Right ventricle myocardium superior (tissue), 1 donor: ENCODE measurements around the gene NAB1. TPM values are rescaled to one million over a fixed set of nuclear protein-coding genes. Genes with fewer than 3 reads are reported as not detected.
"Not testable (repeated sequence)": the region's sequence is repeated elsewhere in the genome, so short reads cannot be mapped to it uniquely, and the experiment has no call there.

Experiments used
- ATAC-seq: fragments of 200-7000 bp; cut with Tn5 transposase; one replicate; pipeline ENCODE4 v1.9.1; 2020; ENCODE audit warnings: mild to moderate bottlenecking; ENCODE audit not compliant: poor library complexity
- DNase-seq: peaks from one replicate; pipeline ENCODE4 v3.0.0-alpha.2; 2020
- intact Hi-C: fragments of 100-400 bp; cut with DNase I; formaldehyde crosslinking; loops from one replicate; pipeline ENCODE4 v1.11.2; 2022
- long read RNA-seq: library from polyadenylated mRNA; unstranded; transcript quantifications from one replicate; pipeline ENCODE4 v2.0.0, GENCODE V29; 2021
- total RNA-seq: library from RNA; stranded (reverse); fragmentation: NEBNext Ultra II Directional; extraction: Animal tissue kit (Norgen Biotek cat#: 25700); gene quantifications from one replicate; pipeline ENCODE4 v1.2.1, GENCODE V29; 2021
- donor health status: DM: no; HTN: yes; CAD: no; lungs with severe emphysema.

Gene NAB1, protein sequence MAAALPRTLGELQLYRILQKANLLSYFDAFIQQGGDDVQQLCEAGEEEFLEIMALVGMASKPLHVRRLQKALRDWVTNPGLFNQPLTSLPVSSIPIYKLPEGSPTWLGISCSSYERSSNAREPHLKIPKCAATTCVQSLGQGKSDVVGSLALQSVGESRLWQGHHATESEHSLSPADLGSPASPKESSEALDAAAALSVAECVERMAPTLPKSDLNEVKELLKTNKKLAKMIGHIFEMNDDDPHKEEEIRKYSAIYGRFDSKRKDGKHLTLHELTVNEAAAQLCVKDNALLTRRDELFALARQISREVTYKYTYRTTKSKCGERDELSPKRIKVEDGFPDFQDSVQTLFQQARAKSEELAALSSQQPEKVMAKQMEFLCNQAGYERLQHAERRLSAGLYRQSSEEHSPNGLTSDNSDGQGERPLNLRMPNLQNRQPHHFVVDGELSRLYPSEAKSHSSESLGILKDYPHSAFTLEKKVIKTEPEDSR
- 26.9 TPM for total RNA-seq
- long read RNA-seq, transcript NAB1-202 (8 exons, 2,360 nt) = major isoform, 8 of 14 reads
- long read RNA-seq, partial matches to known transcripts = 1 of 14 reads
- long read RNA-seq, other reads (novel, unspliced or antisense) = 4 of 14 reads

DNA sequence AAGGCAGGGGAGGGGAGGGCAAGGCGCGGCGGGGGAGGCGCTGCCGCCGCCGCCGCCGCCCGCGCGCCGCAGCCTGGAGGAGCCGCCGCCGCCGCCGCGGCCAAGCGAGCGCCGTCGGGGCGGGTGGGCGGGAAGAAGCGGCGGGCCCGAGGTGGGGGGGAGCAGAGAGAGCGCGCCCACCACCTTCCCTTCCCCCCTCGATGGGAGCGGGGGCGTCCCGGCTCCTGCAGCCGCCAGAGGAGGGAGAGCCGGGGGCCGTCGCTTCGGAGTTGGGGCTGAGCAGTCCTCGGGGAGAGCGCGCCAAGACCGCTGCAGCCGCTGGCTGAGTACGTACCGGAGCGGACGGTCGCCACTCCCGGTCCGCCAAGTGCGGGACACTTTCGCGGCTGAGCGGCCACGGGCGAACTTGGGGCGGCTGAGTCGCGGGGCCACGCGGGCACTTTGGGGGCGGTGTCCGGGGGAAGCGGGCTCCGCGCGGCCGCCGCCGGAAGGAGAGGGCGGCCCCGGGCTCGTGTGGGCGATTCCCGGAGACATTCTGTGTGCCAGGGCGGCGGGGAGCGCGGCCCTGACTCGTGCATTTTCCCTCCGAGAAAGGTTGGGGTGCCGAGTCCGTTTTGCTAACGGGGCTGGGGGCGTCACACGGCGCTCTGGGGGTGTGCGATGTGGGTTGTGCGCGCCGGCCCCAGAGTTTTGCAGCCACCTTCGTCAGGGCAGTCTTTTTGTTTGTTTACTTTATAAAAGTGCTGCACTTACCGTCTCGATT is at the start of gene NAB1:
TSS of gene NAB1 (plus strand) at position 49 of the 763 bp plus-strand sequence. CDS start 10,094 bp downstream, outside the sequence.
- intact Hi-C loops = no loop called here
- peak; percentile 77 for DNase-seq
- peak; percentile 51 for ATAC-seq

DNA sequence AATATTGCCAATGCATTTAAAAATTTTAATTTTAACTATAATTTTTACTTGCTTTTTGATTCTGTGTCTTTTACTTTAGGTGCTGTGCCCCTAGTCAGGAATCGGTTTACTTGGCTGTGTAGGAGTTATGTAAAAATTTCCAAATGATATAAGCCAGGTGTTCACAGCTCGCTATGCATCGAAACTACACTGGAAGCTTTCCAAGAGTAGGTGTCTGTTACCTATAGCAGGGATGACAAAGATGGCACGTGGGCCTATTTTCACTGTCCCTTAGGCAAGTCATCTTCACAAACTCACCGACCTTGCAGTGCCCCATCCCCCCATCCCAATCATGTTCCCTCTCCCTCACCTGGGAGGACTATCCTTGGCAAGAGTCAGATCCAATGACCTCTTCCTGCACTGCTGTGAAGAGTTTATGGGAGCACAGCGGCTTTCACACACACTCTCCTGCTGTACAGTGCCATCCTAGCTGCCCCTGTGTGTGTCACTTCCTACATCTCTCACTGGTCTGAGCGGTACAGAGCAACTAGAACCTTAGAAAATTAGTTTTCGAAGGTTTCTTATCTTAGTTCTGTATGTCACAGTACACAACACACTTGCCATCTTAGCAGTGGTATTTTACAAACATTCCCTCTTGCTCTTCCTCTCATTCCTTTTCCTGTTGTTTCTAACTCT is 49.2 kb upstream of the NAB1 start:
- DNase-seq = no peak
- intact Hi-C loops = no loop called here
- ATAC-seq = no peak

DNA sequence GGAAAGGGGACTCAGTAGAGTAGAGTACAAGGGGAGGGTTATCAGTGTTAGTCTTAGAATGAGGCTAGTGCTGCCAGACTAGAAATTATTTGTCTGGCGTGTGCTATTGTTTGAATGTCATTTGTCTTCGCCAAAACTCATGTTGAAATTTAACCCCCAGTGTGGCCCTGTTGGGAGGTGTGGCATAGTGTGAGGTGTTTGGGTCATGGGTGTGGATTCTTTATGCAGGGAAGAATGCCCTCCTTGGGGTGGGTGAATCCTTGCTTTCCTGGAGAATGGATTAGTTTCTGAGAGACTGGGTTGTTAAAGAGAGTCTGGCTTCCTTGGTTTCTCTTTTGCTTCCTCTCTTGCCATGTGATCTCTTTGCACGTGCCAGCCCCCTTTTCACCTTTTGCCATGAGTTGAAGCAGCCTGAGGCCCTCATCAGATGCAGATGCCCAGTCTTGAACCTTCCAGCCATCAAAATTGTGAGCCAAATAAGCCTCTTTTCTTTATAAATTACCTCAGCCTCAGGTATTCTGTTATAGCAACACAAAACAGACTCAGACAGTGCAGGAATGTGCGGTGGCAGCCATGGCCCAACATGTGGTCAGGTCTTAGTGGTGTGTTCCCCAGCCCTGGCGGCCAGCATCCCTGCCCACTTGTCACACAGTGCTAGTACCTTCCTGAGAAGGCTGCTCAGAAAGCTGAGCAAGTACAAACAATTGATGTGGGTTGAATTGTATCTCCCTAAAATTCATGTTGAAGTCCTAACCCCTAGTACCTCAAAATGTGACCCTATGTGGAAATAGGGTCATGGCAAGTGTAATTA is 48.4 kb upstream of the NAB1 start:
- ATAC-seq = no peak
- no peak for DNase-seq
- intact Hi-C loops = no loop called here

DNA sequence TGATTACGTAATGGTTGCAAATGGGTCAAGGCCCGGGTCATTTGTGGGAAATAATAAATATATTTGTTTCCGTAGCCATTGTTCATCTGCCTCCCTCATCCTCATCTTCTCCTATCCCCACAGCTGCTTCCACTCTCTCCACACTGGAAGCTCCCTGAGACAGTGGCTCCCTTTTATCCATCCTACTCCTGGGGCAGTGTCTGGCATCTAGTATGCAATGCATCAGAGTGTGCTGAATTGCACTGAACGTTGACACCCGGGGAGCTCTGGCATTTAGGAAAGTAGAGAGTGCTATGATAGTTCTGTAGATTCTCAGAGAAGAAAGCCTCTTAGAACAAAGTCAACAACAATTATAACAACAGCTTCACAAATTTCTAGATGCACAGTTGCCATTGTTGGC is 45.5 kb upstream of the NAB1 start:
- ATAC-seq = no peak
- intact Hi-C loops = no loop called here
- DNase-seq = no peak

DNA sequence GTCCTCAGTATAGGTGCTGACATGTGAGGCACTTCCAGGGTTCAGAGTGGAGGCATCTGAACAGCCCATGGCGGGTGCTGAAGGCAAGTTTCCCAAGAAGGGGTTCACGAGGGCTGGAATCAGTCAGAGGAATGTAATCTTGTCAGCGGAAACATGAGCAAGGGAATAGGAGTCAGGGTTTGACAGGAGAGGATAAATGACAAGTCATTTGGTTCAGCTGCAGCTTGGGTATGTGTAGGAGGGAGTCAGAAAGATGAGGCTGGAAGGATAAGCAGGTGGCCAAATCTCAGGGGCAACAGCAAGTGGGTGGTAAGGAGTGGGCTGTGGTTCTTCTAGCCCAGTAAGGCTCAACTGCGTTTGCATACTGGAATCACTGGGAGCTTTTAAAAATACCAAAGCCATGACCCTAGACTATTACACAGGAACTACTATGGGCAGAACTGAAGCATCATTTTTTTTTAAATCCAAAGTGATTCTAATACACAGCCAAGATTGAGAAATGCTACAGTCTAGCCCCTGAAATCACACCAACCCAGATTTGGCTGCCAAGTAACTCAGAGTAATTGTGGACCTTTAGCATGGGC is 41.8 kb upstream of the NAB1 start:
- DNase-seq (no peak), ATAC-seq (peak; percentile 15)
- intact Hi-C loops = no loop called here

DNA sequence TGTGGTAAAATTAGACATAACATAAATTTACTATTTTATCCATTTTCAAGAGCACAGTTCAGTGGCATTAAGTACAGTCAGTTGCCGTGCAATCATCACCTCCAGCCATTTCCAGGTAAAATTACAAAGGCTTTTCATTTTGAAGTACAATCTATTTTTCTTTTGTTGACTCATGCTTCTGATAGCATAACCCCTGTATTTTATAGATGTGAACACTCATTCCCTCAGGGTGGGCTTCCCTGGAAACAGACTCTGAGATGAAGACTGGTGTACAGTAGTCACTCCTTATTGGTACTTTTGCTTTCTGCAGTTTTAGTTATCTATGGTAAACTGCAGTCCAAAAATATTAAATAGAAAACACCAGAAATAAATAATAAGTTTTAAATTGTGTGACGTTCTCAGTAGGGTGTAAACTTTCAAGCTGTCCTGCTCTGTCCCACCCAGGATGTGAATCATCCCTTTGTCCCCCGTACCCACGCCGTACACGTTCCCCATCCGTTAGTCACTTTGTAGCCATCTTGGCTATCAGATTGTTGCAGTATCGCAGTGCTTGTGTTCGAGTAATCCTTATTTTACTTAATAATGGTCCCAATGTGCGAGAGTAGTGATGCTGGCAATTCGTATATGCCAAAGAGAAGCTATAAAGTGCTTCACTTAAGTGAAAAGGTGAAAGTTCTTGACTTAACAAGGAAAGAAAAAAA is 41.1 kb upstream of the NAB1 start:
- intact Hi-C loops = no loop called here
- ATAC-seq (no peak), DNase-seq (no peak)

DNA sequence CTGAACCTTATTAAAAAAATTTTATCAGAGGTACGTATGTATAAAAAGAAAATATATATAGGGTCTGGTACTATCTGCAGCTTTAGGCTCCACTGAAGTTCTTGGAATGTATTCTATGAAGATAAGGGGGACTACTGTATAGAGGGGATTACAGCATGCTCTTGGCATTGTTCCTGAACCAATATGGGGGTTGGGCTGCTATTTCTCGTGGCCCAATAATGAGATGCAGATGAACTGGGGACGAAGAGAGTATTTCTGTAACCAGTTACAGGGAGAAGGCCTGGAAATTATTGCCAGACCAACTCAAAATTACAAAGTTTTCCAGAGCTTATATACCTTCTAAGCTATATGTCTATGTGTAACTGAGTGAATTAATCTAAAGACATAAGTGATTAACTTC is 40.0 kb upstream of the NAB1 start:
- ATAC-seq, intact Hi-C loops, DNase-seq: not testable (repeated sequence)

DNA sequence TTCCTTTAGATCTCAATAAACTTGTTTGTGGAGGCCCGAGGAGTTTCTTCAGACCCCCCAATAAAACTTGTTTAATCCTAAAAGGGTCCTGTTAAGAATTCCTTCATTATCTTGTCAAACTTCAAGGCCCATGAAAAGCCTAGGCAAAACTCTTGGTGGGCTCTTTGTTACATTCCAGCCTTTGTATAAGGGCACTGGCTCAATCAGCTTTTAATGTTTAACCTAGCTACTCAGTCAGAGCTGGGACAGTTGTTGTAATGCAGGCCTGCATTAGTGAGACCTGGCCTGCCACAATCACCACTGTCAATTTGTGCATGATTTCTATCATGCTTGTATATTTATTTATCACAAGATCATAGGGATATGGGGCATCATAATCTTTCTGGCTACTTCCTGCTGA is 39.5 kb upstream of the NAB1 start:
- ATAC-seq, intact Hi-C loops, DNase-seq: not testable (repeated sequence)

DNA sequence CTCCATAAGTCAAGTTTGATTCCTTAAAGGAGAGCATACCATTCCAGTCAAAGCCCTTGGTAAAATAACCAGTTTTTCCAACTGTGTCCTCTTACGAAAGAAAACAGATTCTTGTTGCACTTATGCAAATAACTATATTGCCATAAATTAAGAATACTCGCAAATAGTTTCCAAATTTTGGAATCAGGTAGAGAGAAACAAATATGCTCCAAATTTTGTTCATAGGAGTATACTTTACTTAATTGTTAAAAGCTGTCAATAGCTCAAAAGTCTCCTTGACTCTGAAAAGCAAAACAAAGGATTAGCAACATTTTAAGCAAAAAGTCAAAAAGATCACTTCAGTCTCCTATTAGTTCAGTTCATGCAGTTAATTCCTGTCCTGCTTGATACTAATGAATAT is 38.4 kb upstream of the NAB1 start:
- ATAC-seq, intact Hi-C loops: not testable (repeated sequence)

DNA sequence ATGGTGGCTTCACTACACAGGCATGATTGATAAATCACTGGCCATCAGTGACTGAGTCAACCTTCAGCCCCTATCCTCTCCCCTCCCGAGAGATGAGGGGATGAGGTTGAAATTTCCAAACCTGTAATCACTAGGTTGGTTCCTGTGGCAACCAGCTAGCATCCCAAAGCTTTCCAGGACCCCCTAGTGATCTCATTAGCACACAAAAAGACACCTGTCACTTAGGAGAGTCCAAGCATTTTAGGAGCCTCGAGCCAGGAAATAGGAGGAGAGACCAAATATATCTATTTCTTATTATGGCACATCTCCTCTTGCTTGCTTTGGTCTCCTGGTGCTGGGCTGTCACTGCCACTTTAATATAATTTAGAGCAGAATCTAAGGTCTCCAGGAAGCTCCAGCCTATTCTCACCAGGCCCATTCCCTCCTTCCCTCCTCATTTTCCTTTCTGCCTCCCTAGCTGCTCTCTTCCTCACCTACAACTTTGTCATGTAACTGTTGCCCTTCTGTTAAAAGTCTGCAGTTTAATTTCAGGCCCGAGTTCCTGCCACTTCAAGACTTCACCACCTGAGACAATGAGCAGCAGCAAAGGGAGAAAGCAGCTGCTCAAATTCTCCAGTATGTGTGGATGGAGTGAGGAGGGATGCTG is 33.2 kb upstream of the NAB1 start:
- intact Hi-C loops = no loop called here
- DNase-seq (no peak), ATAC-seq (no peak)

More for the DNA sequence above, 38.4 kb upstream of the NAB1 start:
- not testable (repeated sequence) for DNase-seq

DNA sequence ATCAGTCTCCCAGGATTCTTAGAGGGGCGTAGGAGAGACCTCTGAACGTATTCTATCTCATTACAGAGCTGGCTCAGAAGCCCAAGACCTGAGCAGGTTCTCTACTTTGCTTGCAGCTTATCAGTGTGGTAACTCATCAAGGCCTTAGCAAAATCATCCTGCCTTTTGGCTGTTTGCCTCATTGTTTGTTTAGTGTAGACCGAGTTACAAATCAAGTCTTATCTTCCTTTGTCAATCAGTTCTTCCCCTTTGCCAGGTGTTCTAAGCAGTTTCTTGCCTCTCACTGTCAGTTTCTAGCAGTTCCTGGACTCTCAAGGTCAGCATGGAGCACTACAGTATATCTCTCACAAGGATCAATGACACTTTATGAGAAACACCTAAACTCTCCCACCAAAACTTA is 30.9 kb upstream of the NAB1 start:
- ATAC-seq (no peak), DNase-seq (no peak)
- intact Hi-C loops = no loop called here

DNA sequence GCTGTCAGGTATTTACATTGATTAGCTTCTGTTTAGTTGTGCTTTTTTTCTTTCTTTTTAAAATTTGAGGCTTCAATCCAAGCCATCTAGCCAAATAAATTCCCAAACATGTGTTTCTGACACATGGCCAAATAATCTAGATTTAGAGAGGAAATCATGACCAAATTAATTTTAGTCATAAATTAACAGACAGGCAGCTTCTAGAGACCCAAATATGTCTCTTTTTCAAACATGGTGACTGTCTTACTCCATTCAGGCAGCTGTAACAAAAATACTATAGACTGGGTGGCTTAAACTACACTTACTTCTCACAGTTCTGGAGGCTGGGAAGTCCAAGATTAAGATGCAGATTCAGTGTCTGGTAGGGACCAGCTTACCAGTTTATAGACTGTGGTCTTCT is 23.2 kb upstream of the NAB1 start:
- ATAC-seq = no peak
- no peak for DNase-seq
- intact Hi-C loops = no loop called here

DNA sequence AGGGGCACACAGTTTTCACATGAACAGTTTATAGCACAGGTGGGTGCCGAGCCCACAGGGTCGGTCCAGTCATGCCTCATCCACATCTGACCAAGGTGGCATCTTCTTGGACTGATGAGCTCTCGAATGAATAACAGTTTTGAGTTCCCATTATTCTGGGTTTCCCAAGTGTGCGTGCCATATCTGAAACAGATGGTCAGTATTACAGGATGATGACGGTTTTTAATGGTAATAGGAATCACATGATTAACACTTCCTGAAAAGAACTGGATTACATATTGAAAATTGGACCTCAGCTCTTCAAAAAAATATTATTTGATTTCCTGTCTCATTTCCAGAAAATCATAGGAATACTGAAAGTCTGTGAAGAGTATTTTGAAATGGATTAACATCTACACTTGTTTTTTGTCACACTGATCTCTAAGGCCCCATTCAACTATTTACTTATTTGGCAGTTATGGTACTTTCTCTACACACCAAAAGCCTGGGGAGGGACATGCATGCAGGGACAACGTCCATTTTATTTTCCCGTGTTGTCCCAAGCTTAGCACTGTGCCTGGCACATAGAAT is 22.2 kb upstream of the NAB1 start:
- intact Hi-C loops = no loop called here
- no peak for DNase-seq
- ATAC-seq = no peak

DNA sequence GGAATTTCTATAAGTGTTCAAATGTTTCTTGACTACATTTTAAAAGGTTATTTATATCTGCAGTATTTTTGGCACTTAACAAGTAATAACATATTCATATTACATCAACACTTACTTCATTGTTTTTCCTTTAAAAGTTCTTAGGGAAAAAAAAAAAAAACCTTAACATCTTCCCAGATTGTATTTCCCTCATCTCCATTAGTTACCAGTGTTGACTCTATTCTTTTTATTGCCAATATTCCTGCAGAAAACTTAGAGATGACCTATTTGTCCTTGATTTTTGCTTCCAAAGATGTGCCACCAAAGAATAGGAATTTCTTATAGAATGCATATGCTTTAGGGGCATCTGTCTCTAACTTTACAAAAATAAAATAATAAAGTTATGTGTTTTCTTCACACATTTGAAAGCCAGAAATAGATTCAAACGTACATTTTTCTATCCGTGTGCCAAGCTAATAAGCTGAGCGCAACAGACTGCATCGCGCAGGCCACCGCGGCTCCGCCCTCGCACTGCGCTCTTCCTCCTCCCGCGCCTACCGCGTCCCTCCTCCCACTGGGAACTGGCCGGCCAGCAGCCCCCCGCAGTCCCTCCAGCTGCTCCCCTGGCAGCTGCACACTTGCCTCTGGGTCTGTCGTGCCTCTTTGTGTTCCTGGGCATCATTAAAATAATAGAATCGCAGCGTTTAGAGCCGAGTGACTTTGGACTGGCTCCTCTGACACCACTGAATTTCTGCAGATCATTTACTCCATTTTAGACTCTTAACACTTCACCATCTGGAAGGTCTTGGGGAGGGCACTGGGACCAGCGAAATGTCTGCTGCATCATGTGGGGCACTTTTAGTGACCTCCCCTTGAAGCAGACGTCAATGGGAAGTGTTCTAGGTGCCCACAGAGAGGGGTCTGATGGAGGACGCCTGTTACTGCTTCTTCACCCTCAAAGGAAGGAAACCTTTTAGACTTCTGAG is 21.2 kb upstream of the NAB1 start:
- intact Hi-C loops = no loop called here
- DNase-seq = peak; percentile 68
- peak; percentile 90 for ATAC-seq

DNA sequence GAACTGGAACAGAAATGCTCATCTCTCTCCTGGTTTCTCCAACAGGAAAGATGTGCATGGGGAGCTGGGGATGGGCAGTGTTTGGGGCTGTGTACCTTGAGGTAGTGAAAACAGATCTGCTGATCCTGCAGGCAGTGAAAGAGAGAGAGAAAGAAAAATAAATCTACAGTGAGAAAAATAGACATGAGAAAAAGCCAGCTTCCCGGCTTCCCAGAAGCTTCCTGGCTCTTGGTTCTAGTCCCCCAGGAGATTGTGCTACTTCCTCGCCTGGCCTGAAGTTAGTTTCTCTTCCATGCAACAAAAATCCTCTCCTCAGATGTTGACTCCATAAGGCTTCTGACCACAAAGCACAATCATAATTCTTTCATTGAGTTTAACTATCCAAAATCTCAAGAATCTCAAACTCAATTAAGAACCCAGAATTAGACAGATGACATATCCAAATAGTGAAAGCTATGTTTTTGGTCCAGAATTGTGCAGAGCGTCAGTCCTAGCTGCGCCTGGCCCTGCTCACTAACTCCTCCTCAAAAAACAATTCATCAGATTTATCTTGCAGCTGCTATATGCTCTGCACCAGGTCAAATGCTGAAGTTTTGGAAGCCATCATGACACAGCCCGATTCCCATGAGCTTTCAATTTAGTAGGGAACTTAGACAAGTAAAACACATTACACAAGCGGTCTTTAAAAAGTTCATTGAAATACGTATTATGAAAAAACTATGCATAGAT is 20.1 kb upstream of the NAB1 start:
- DNase-seq (no peak), ATAC-seq (peak; percentile 72)
- intact Hi-C loops = no loop called here
